Esophagus squamous epithelium (tissue), 5 donors: Measurements from ENCODE around the gene AFF3. TPM values are rescaled to one million over a fixed set of nuclear protein-coding genes. Genes with fewer than 3 reads are reported as not detected.

Experiments used
- DNase-seq: peaks from one replicate; lab custom pipeline; 2025; lab: John Stamatoyannopoulos, UW
- H3K27ac ChIP-seq, 4 donors: fragments of 200-600 bp; sonication (generic); one replicate each; pipeline ENCODE4 v1.5.1; 2016 to 2019; ENCODE audit warnings: mild to moderate bottlenecking in 1 of 4
- H3K27me3 ChIP-seq, 4 donors: fragments of 200-600 bp; sonication (generic); 1 replicate in 3 of 4; 2 replicates in 1 of 4; pipeline versions ENCODE4 v1.5.1 to v1.6.0; 2017 to 2021; ENCODE audit warnings: antibody characterized with exemption in 1 of 4
- H3K36me3 ChIP-seq, 3 donors: fragments of 200-600 bp; sonication (generic); one replicate each; pipeline ENCODE4 v1.5.1; 2016 to 2019
- H3K4me1 ChIP-seq, 3 donors: fragments of 200-600 bp; sonication (generic); one replicate each; pipeline ENCODE4 v1.5.1; 2017 to 2019
- H3K4me3 ChIP-seq, 4 donors: fragments of 200-600 bp; sonication (generic); 1 replicate in 3 of 4; 2 replicates in 1 of 4; pipeline ENCODE4 v1.5.1; 2016 to 2019; ENCODE audit warnings: mild to moderate bottlenecking in 2 of 4, moderate library complexity in 1 of 4
- H3K9me3 ChIP-seq, 3 donors: fragments of 200-600 bp; sonication (generic); one replicate each; pipeline ENCODE4 v1.5.1; 2016 to 2019
- CTCF ChIP-seq, 6 experiments: fragments of 450-650 bp in 4 of 6; fragments of 200-600 bp in 2 of 6; sonication (generic) in 2 of 6; IDR thresholded peaks; one replicate each; pipeline ENCODE4 v1.5.1; 2016 to 2019; ENCODE audit warnings: antibody characterized with exemption in 6 of 6, mild to moderate bottlenecking in 4 of 6, moderate library complexity in 4 of 6
- POLR2A ChIP-seq, 4 donors: fragments of 450-650 bp; IDR thresholded peaks; one replicate each; pipeline ENCODE4 v1.6.1; 2017; ENCODE audit warnings: antibody characterized with exemption in 4 of 4, mild to moderate bottlenecking in 4 of 4, moderate library complexity in 3 of 4
- WGBS, 2 donors: methylation state at CpG; one replicate each; pipeline ENCODE4 v1.1.5; 2018; 5-methylcytosine and 5-hydroxymethylcytosine counted together
- intact Hi-C: fragments of 100-400 bp; cut with DNase I; formaldehyde crosslinking; loops from one replicate; pipeline ENCODE4 v1.15.0; 2022
- total RNA-seq, 4 donors: library from RNA; depleted of rRNA; stranded (reverse); fragments of >200 nt; gene quantifications; one replicate each; pipeline ENCODE4 v1.1.0, GENCODE V29; 2016
- donor health status: DM: yes; HTN: yes; CAD: no.

Gene AFF3
- total RNA-seq, 4 donors from 2014 or later: 1.2 to 9.7 (median 3.8) TPM

- intact Hi-C loops: no loop called here
- Histone ChIP-seq H3K27ac (no peak overlapping the region), H3K27me3 (peaks cover 0 to 84% (median 0%) of the 10 kb centered on the region in 4 donors), H3K4me3 (no peak overlapping the region), H3K9me3 (no peaks in the 10 kb centered on the region), H3K4me1 (no peaks in the 10 kb centered on the region), H3K36me3 (no peaks in the 10 kb centered on the region)
- DNase-seq: no peak
- WGBS, 2 donors: 47 to 56% methylated on average over 4 of the region's 4 CpGs
- TF ChIP-seq CTCF (IDR thresholded peaks at IDR 0.05) (no peak), POLR2A (IDR thresholded peaks at IDR 0.05) (no peak)
Measured at GRCh38 chr2:99810225-99810624, 332.2 kb downstream of the AFF3 start.

GRCh38 chr2:99809259-99809900, 333.0 kb downstream of the AFF3 start:
- Histone ChIP-seq H3K9me3 (no peaks in the 10 kb centered on the region), H3K4me1 (no peaks in the 10 kb centered on the region), H3K4me3 (no peak overlapping the region), H3K27me3 (peaks cover 0 to 80% (median 0%) of the 10 kb centered on the region in 4 donors), H3K36me3 (no peaks in the 10 kb centered on the region), H3K27ac (no peak overlapping the region)
- WGBS, 2 donors: 82 to 84% methylated on average over 8 of the region's 8 CpGs
- TF ChIP-seq POLR2A (IDR thresholded peaks at IDR 0.05) (no peak), CTCF (IDR thresholded peaks at IDR 0.05) (no peak)
- intact Hi-C loops: no loop called here
- DNase-seq: no peak

GRCh38 chr2:99808361-99809200, 333.8 kb downstream of the AFF3 start:
- intact Hi-C loops: no loop called here

GRCh38 chr2:99806758-99807157, 335.6 kb downstream of the AFF3 start:
- Histone ChIP-seq H3K9me3 (no peaks in the 10 kb centered on the region), H3K36me3 (no peaks in the 10 kb centered on the region), H3K4me3 (no peak overlapping the region), H3K27me3 (peaks cover 0 to 62% (median 0%) of the 10 kb centered on the region in 4 donors), H3K4me1 (no peaks in the 10 kb centered on the region), H3K27ac (no peak overlapping the region)
- intact Hi-C loops: no loop called here
- WGBS, 2 donors: 63 to 87% methylated on average over 3 to 4 of the region's 4 CpGs
- no peak for DNase-seq
- no peak for TF ChIP-seq POLR2A (IDR thresholded peaks at IDR 0.05)
- no peak for TF ChIP-seq CTCF (IDR thresholded peaks at IDR 0.05)

More at GRCh38 chr2:99808361-99809200, 333.8 kb downstream of the AFF3 start:
- TF ChIP-seq POLR2A (IDR thresholded peaks at IDR 0.05): no peak
- no peak for TF ChIP-seq CTCF (IDR thresholded peaks at IDR 0.05)
- Histone ChIP-seq H3K4me3 (no peak overlapping the region), H3K27me3 (peaks cover 0 to 75% (median 0%) of the 10 kb centered on the region in 4 donors), H3K27ac (no peak overlapping the region), H3K4me1 (no peaks in the 10 kb centered on the region), H3K9me3 (no peaks in the 10 kb centered on the region), H3K36me3 (no peaks in the 10 kb centered on the region)
- no peak for DNase-seq
- 51 to 68% methylated on average over 4 of the region's 4 CpGs for WGBS, 2 donors

- H3K27me3 ChIP-seq: peaks cover 0 to 59% (median 0%) of the 10 kb centered on the region in 4 donors
- WGBS, 2 donors: 86 to 96% methylated on average over 3 to 5 of the region's 5 CpGs
- H3K36me3 ChIP-seq: no peaks in the 10 kb centered on the region
- no peaks in the 10 kb centered on the region for H3K4me1 ChIP-seq
- no peaks in the 10 kb centered on the region for H3K9me3 ChIP-seq
- DNase-seq: no peak
- TF ChIP-seq POLR2A (IDR thresholded peaks at IDR 0.05) (no peak), CTCF (IDR thresholded peaks at IDR 0.05) (no peak)
- H3K4me3 ChIP-seq: no peak overlapping the region
- H3K27ac ChIP-seq: no peak overlapping the region
- intact Hi-C loops: no loop called here
Measured at GRCh38 chr2:99805930-99806476, 336.4 kb downstream of the AFF3 start.
